H9 (cell line): ENCODE measurements around the gene PPARD. TPM values are rescaled to one million over a fixed set of nuclear protein-coding genes. Genes with fewer than 3 reads are reported as not detected.

Source experiments
- DNase-seq: peaks from one replicate; pipeline ENCODE4 v3.0.0-alpha.2; 2017
- H2AFZ ChIP-seq: one replicate; pipeline ENCODE4 v1.6.1; 2013; ENCODE audit warnings: mild to moderate bottlenecking, low read length, control low read depth, moderate library complexity
- H2AK5ac ChIP-seq: 2 replicates; pipeline ENCODE4 v1.6.1; 2013; ENCODE audit warnings: low read length, control low read depth, mixed read lengths; ENCODE audit not compliant: insufficient read length
- H2BK120ac ChIP-seq: one replicate; pipeline ENCODE4 v1.6.1; 2013; ENCODE audit warnings: low read depth, mild to moderate bottlenecking, low read length, control low read depth, inconsistent platforms; ENCODE audit not compliant: poor library complexity, severe bottlenecking
- H2BK12ac ChIP-seq: 2 replicates; pipeline ENCODE4 v1.6.1; 2013; ENCODE audit warnings: low read length, control low read depth, mixed read lengths, low read depth; ENCODE audit not compliant: insufficient read length
- H2BK15ac ChIP-seq: 2 replicates; pipeline ENCODE4 v1.6.1; 2013; ENCODE audit warnings: low read depth, low read length, control low read depth
- H2BK20ac ChIP-seq: one replicate; pipeline ENCODE4 v1.6.1; 2013; ENCODE audit warnings: low read depth, mild to moderate bottlenecking, low read length, control low read depth, inconsistent platforms; ENCODE audit not compliant: poor library complexity, severe bottlenecking
- H2BK5ac ChIP-seq: 2 replicates; pipeline ENCODE4 v1.6.1; 2013; ENCODE audit warnings: low read length, control low read depth, mixed read lengths; ENCODE audit not compliant: insufficient read length
- H3K14ac ChIP-seq: 2 replicates; pipeline ENCODE4 v1.6.1; 2013; ENCODE audit warnings: low read length, control low read depth; ENCODE audit not compliant: insufficient read depth
- H3K18ac ChIP-seq: 2 replicates; pipeline ENCODE4 v1.6.1; 2013; ENCODE audit warnings: low read depth, mild to moderate bottlenecking, mixed read lengths, low read length, control low read depth; ENCODE audit not compliant: insufficient read length
- H3K23ac ChIP-seq: 2 replicates; pipeline ENCODE4 v1.6.1; 2013; ENCODE audit warnings: low read length, control low read depth, mixed read lengths, low read depth; ENCODE audit not compliant: insufficient read length
- H3K23me2 ChIP-seq: 2 replicates; pipeline ENCODE4 v1.6.1; 2013; ENCODE audit warnings: low read depth, mild to moderate bottlenecking, mixed read lengths, low read length, control low read depth; ENCODE audit not compliant: insufficient read length, poor library complexity, severe bottlenecking
- H3K27ac ChIP-seq: 2 replicates; pipeline ENCODE4 v1.5.1; 2013; ENCODE audit warnings: low read length, control low read depth, mixed read lengths, low read depth; ENCODE audit not compliant: insufficient read length
- H3K27me3 ChIP-seq: 2 replicates; pipeline ENCODE4 v1.6.1; 2013; ENCODE audit warnings: low read length, control low read depth, inconsistent platforms; ENCODE audit not compliant: insufficient read depth
- H3K4ac ChIP-seq: 2 replicates; pipeline ENCODE4 v1.6.1; 2013; ENCODE audit warnings: low read depth, mild to moderate bottlenecking, control low read depth, inconsistent platforms, low read length, moderate library complexity
- H3K4me1 ChIP-seq: 2 replicates; pipeline ENCODE4 v1.6.1; 2013; ENCODE audit warnings: low read length, control low read depth, inconsistent platforms; ENCODE audit not compliant: insufficient read depth
- H3K4me2 ChIP-seq: 2 replicates; pipeline ENCODE4 v1.6.1; 2013; ENCODE audit warnings: low read length, control low read depth, mixed read lengths; ENCODE audit not compliant: insufficient read length, insufficient read depth
- H3K56ac ChIP-seq: 2 replicates; pipeline ENCODE4 v1.6.1; 2013; ENCODE audit warnings: low read depth, mild to moderate bottlenecking, mixed read lengths, low read length, control low read depth; ENCODE audit not compliant: insufficient read length
- H3K79me1 ChIP-seq: 2 replicates; pipeline ENCODE4 v1.6.1; 2013; ENCODE audit warnings: low read depth, mild to moderate bottlenecking, moderate library complexity, low read length, control low read depth, inconsistent platforms; ENCODE audit not compliant: insufficient read depth, poor library complexity, severe bottlenecking
- H3K79me2 ChIP-seq: 2 replicates; pipeline ENCODE4 v1.6.1; 2013; ENCODE audit warnings: low read length, control low read depth, inconsistent platforms; ENCODE audit not compliant: insufficient read depth
- H3K9ac ChIP-seq: 2 replicates; pipeline ENCODE4 v1.6.1; 2013; ENCODE audit warnings: low read length, control low read depth, mixed read lengths; ENCODE audit not compliant: insufficient read length; ENCODE audit errors: extremely low read depth
- H3K9me3 ChIP-seq: one replicate; pipeline ENCODE4 v1.6.1; 2013; ENCODE audit warnings: low read depth, low read length, inconsistent platforms; ENCODE audit not compliant: control insufficient read depth
- H3T11ph ChIP-seq: one replicate; pipeline ENCODE4 v1.6.1; 2013; ENCODE audit warnings: mild to moderate bottlenecking, low read length, control low read depth, inconsistent platforms
- H4K20me1 ChIP-seq: one replicate; pipeline ENCODE4 v1.6.1; 2013; ENCODE audit not compliant: control insufficient read depth, insufficient read length, insufficient read depth
- H4K5ac ChIP-seq: 2 replicates; pipeline ENCODE4 v1.6.1; 2013; ENCODE audit warnings: low read depth, mild to moderate bottlenecking, mixed read lengths, low read length, control low read depth; ENCODE audit not compliant: insufficient read length
- H4K8ac ChIP-seq: replicated peaks from 2 replicates; pipeline ENCODE4 v1.6.1; 2013; ENCODE audit warnings: low read length, control low read depth, mixed read lengths, low read depth; ENCODE audit not compliant: insufficient read length
- H4K91ac ChIP-seq: 2 replicates; pipeline ENCODE4 v1.6.1; 2013; ENCODE audit warnings: low read depth, mild to moderate bottlenecking, moderate library complexity, mixed read lengths, low read length, control low read depth; ENCODE audit not compliant: insufficient read length
- H3K27ac Mint-ChIP-seq, 3 experiments: 2 replicates in 2 of 3; 3 replicates in 1 of 3; pipeline ENCODE4 v1.8.0; 2020 to 2021; ENCODE audit warnings: mixed read lengths in 3 of 3, mild to moderate bottlenecking in 1 of 3, moderate library complexity in 1 of 3
- H3K27me3 Mint-ChIP-seq: 2 replicates; pipeline ENCODE4 v1.8.0; 2021; ENCODE audit warnings: low read depth, mild to moderate bottlenecking, moderate library complexity, mixed read lengths
- H3K36me3 Mint-ChIP-seq, 3 experiments: 2 replicates in 2 of 3; 3 replicates in 1 of 3; pipeline ENCODE4 v1.8.0; 2020 to 2021; ENCODE audit warnings: low read depth in 3 of 3, mixed read lengths in 3 of 3; ENCODE audit not compliant: insufficient read depth in 1 of 3
- H3K4me1 Mint-ChIP-seq, 2 experiments: 2 replicates each; pipeline ENCODE4 v1.8.0; 2020; ENCODE audit warnings: mixed read lengths in 2 of 2
- H3K4me3 Mint-ChIP-seq, 2 experiments: 2 replicates in 1 of 2; 3 replicates in 1 of 2; pipeline ENCODE4 v1.8.0; 2020 to 2021; ENCODE audit warnings: mild to moderate bottlenecking in 2 of 2, mixed read lengths in 2 of 2, moderate library complexity in 1 of 2
- H3K9me3 Mint-ChIP-seq, 2 experiments: 2 replicates in 1 of 2; 3 replicates in 1 of 2; pipeline ENCODE4 v1.8.0; 2020; ENCODE audit warnings: mild to moderate bottlenecking in 2 of 2, mixed read lengths in 2 of 2, moderate library complexity in 1 of 2
- CTCF ChIP-seq: fragments of 200-600 bp; sonication (generic); conservative IDR thresholded peaks from 3 replicates; pipeline ENCODE4 v1.8.0; 2021; ENCODE audit warnings: antibody characterized with exemption, mild to moderate bottlenecking
- WGBS: extraction: QIAGEN DNeasy Blood & Tissue Kit; methylation state at CpG from one replicate; pipeline ENCODE4 v1.1.7; 2013; ENCODE audit warnings: missing lambda C conversion rate, low lambda C conversion rate, mixed read lengths; ENCODE audit not compliant: insufficient read length; ENCODE audit errors: extremely low coverage; 5-methylcytosine and 5-hydroxymethylcytosine counted together
- total RNA-seq: library from RNA; stranded (reverse); gene quantifications from 2 replicates; pipeline ENCODE4 v1.2.1, GENCODE V29; 2021

Gene PPARD
- total RNA-seq, 1 experiment from 2014 or later = 11.7 TPM

- H3K14ac ChIP-seq = no peak overlapping the region
- no peak overlapping the region for H3K27ac Mint-ChIP-seq
- H3K4me1 Mint-ChIP-seq = peaks cover 3 to 4% of the 10 kb centered on the region in 2 experiments; a peak in 2 of 4 replicates
- H3K27ac ChIP-seq = no peak overlapping the region
- H4K91ac ChIP-seq = no peak overlapping the region
- H3K4ac ChIP-seq = no peak overlapping the region
- H3K79me2 ChIP-seq = no peaks in the 10 kb centered on the region
- H3K9me3 ChIP-seq = no peaks in the 10 kb centered on the region
- TF ChIP-seq CTCF = no peak
- no peaks in the 10 kb centered on the region for H3K23me2 ChIP-seq
- no peak for DNase-seq
- H3K36me3 Mint-ChIP-seq = peaks cover 0 to 7% (median 7%) of the 10 kb centered on the region in 3 experiments; a peak in 5 of 7 replicates
- H3T11ph ChIP-seq = no peak overlapping the region
- WGBS = no CpG with 5 or more reads among the region's 5 CpGs
- H2BK5ac ChIP-seq = no peak overlapping the region
- H3K27me3 ChIP-seq = no peaks in the 10 kb centered on the region
- no peaks in the 10 kb centered on the region for H4K20me1 ChIP-seq
- H3K79me1 ChIP-seq = no peaks in the 10 kb centered on the region
- H3K9ac ChIP-seq = no peak overlapping the region
- no peak overlapping the region for H4K5ac ChIP-seq
- no peaks in the 10 kb centered on the region for H3K27me3 Mint-ChIP-seq
- no peak overlapping the region for H3K56ac ChIP-seq
- no peak overlapping the region for H2BK20ac ChIP-seq
- no peak overlapping the region for H3K18ac ChIP-seq
- no peak overlapping the region for H2BK12ac ChIP-seq
- H2BK15ac ChIP-seq = no peak overlapping the region
- H2AFZ ChIP-seq = no peak overlapping the region
- H3K9me3 Mint-ChIP-seq = no peaks in the 10 kb centered on the region
- no peak overlapping the region for H2AK5ac ChIP-seq
- H3K4me1 ChIP-seq = no peaks in the 10 kb centered on the region
- no peak overlapping the region for H2BK120ac ChIP-seq
- H3K23ac ChIP-seq = no peak overlapping the region
- H4K8ac ChIP-seq = no peak overlapping the region
- no peak overlapping the region for H3K4me2 ChIP-seq
- no peak overlapping the region for H3K4me3 Mint-ChIP-seq
Measured at GRCh38 chr6:35409245-35409644, 66.9 kb downstream of the PPARD start.
